CD14-positive monocyte (primary cell): ENCODE data around the gene ENAM. TPM values are rescaled to one million over a fixed set of nuclear protein-coding genes. Genes with fewer than 3 reads are reported as not detected.

ENCODE experiments used
- DNase-seq, 3 donors: peaks; one replicate each; pipeline ENCODE4 v3.0.0-alpha.2; 2011 to 2022
- H2AFZ ChIP-seq: 2 replicates; pipeline ENCODE4 v1.6.0; 2012; ENCODE audit warnings: mild to moderate bottlenecking, low read depth, low read length, inconsistent platforms; ENCODE audit not compliant: insufficient read depth, poor library complexity, severe bottlenecking
- H3K27ac ChIP-seq, 2 donors: 1 replicate in 1 of 2; 2 replicates in 1 of 2; pipeline ENCODE4 v1.5.1; 2012 to 2013; ENCODE audit warnings: low read length in 2 of 2, control low read depth in 1 of 2, inconsistent platforms in 1 of 2, low read depth in 1 of 2, mild to moderate bottlenecking in 1 of 2
- H3K27me3 ChIP-seq, 2 donors: one replicate each; pipeline versions ENCODE4 v1.6.0 to v1.6.1; 2011 to 2013; ENCODE audit warnings: low read length in 2 of 2; ENCODE audit not compliant: control insufficient read depth in 2 of 2, insufficient read depth in 2 of 2
- H3K36me3 ChIP-seq, 2 donors: replicated peaks in 1 of 2; 1 replicate in 1 of 2; 2 replicates in 1 of 2; pipeline versions ENCODE4 v1.5.1 to v1.6.1; 2012 to 2013; ENCODE audit warnings: low read length in 2 of 2, control low read depth in 1 of 2, inconsistent platforms in 1 of 2, mild to moderate bottlenecking in 1 of 2; ENCODE audit not compliant: insufficient read depth in 2 of 2, control insufficient read depth in 1 of 2
- H3K4me1 ChIP-seq, 2 donors: 1 replicate in 1 of 2; 2 replicates in 1 of 2; pipeline versions ENCODE4 v1.5.1 to v1.6.1; 2012 to 2013; ENCODE audit warnings: low read length in 2 of 2, control low read depth in 1 of 2, inconsistent platforms in 1 of 2, mild to moderate bottlenecking in 1 of 2, moderate library complexity in 1 of 2; ENCODE audit not compliant: insufficient read depth in 2 of 2, control insufficient read depth in 1 of 2
- H3K4me2 ChIP-seq: replicated peaks from 2 replicates; pipeline ENCODE3; 2012; ENCODE audit warnings: low read length, moderate library complexity, mild to moderate bottlenecking; ENCODE audit not compliant: poor library complexity, severe bottlenecking; ENCODE audit errors: extremely low read depth
- H3K4me3 ChIP-seq, 3 experiments: fragments of 200-600 bp in 1 of 3; sonication (generic) in 1 of 3; replicated peaks in 1 of 3; 1 replicate in 2 of 3; 2 replicates in 1 of 3; pipeline ENCODE4 v1.5.1; 2011 to 2013; ENCODE audit warnings: low read length in 3 of 3, mild to moderate bottlenecking in 3 of 3, control low read depth in 2 of 3, low read depth in 2 of 3, inconsistent platforms in 1 of 3, moderate library complexity in 1 of 3
- H3K79me2 ChIP-seq: 2 replicates; pipeline ENCODE4 v1.6.0; 2012; ENCODE audit warnings: mild to moderate bottlenecking, control low read depth, inconsistent platforms, low read length, moderate library complexity; ENCODE audit not compliant: insufficient read depth
- H3K9ac ChIP-seq: 2 replicates; pipeline ENCODE4 v1.6.0; 2017; ENCODE audit warnings: low read length, mild to moderate bottlenecking; ENCODE audit not compliant: insufficient read depth, poor library complexity, severe bottlenecking
- H3K9me3 ChIP-seq, 2 donors: replicated peaks in 1 of 2; 1 replicate in 1 of 2; 2 replicates in 1 of 2; pipeline versions ENCODE4 v1.5.1 to v1.6.1; 2012 to 2013; ENCODE audit warnings: low read length in 2 of 2, control low read depth in 1 of 2; ENCODE audit not compliant: control insufficient read depth in 1 of 2, insufficient read depth in 1 of 2
- H4K20me1 ChIP-seq: 2 replicates; pipeline ENCODE4 v1.6.0; 2012; ENCODE audit warnings: mild to moderate bottlenecking, low read length, control low read depth, moderate library complexity; ENCODE audit not compliant: insufficient read depth
- H3K27ac Mint-ChIP-seq, 7 donors: one replicate each; pipeline ENCODE4 v1.8.0; 2020; ENCODE audit warnings: mild to moderate bottlenecking in 7 of 7, mixed read lengths in 7 of 7, moderate library complexity in 6 of 7, inconsistent platforms in 2 of 7
- H3K27me3 Mint-ChIP-seq, 3 donors: one replicate each; pipeline ENCODE4 v1.8.0; 2021 to 2022; ENCODE audit warnings: low read depth in 3 of 3, mild to moderate bottlenecking in 3 of 3, mixed read lengths in 3 of 3, moderate library complexity in 3 of 3, inconsistent platforms in 1 of 3
- H3K36me3 Mint-ChIP-seq, 2 donors: one replicate each; pipeline ENCODE4 v1.8.0; 2020; ENCODE audit warnings: mixed read lengths in 2 of 2, inconsistent platforms in 1 of 2, mild to moderate bottlenecking in 1 of 2
- H3K4me1 Mint-ChIP-seq: one replicate; pipeline ENCODE4 v1.8.0; 2020; ENCODE audit warnings: mild to moderate bottlenecking, mixed read lengths
- H3K4me3 Mint-ChIP-seq, 2 donors: one replicate each; pipeline ENCODE4 v1.8.0; 2020; ENCODE audit warnings: mild to moderate bottlenecking in 2 of 2, mixed read lengths in 2 of 2, moderate library complexity in 1 of 2
- H3K9me3 Mint-ChIP-seq, 7 donors: one replicate each; pipeline ENCODE4 v1.8.0; 2020 to 2022; ENCODE audit warnings: mixed read lengths in 7 of 7, mild to moderate bottlenecking in 6 of 7, moderate library complexity in 6 of 7, inconsistent platforms in 2 of 7
- WGBS: methylation state at CpG from one replicate; pipeline ENCODE4 v1.1.5; 2013; ENCODE audit warnings: missing lambda C conversion rate; ENCODE audit not compliant: insufficient coverage; 5-methylcytosine and 5-hydroxymethylcytosine counted together
- intact Hi-C, 2 donors: fragments of 100-400 bp; cut with micrococcal nuclease; formaldehyde crosslinking; loops; one replicate each; pipeline versions ENCODE4 v1.15.0 to v1.15.1; 2023
- polyA minus RNA-seq: library from RNA; depleted of rRNA, polyadenylated mRNA; stranded (reverse); fragments of >200 nt; gene quantifications from 2 replicates; pipeline ENCODE4 v1.2.3, GENCODE V29; 2012
- polyA plus RNA-seq, 3 donors: library from polyadenylated mRNA; depleted of rRNA in 1 of 3; unstranded in 2 of 3; stranded (reverse) in 1 of 3; fragments of 300-500 nt in 2 of 3; fragments of >200 nt in 1 of 3; fragmentation: Illumina TruSeq in 2 of 3; gene quantifications; 1 replicate in 2 of 3; 2 replicates in 1 of 3; pipeline ENCODE4 v1.2.3, GENCODE V29; 2012 to 2021
- total RNA-seq, 12 experiments: library from RNA in 1 of 12; stranded (reverse) in 1 of 12; fragments of 120-200 nt in 1 of 12; gene quantifications; one replicate each; pipeline ENCODE4 v1.2.4 and lab custom pipeline; 2013 to 2026; ENCODE audit warnings: mixed read lengths in 6 of 12, inconsistent platforms in 1 of 12
- TF ChIP-seq, protein P1 (sequence below): fragments of 200-600 bp; IDR thresholded peaks from one replicate; pipeline ENCODE4 v1.8.0; 2022; ENCODE audit warnings: antibody characterized with exemption, mild to moderate bottlenecking

Gene ENAM, protein sequence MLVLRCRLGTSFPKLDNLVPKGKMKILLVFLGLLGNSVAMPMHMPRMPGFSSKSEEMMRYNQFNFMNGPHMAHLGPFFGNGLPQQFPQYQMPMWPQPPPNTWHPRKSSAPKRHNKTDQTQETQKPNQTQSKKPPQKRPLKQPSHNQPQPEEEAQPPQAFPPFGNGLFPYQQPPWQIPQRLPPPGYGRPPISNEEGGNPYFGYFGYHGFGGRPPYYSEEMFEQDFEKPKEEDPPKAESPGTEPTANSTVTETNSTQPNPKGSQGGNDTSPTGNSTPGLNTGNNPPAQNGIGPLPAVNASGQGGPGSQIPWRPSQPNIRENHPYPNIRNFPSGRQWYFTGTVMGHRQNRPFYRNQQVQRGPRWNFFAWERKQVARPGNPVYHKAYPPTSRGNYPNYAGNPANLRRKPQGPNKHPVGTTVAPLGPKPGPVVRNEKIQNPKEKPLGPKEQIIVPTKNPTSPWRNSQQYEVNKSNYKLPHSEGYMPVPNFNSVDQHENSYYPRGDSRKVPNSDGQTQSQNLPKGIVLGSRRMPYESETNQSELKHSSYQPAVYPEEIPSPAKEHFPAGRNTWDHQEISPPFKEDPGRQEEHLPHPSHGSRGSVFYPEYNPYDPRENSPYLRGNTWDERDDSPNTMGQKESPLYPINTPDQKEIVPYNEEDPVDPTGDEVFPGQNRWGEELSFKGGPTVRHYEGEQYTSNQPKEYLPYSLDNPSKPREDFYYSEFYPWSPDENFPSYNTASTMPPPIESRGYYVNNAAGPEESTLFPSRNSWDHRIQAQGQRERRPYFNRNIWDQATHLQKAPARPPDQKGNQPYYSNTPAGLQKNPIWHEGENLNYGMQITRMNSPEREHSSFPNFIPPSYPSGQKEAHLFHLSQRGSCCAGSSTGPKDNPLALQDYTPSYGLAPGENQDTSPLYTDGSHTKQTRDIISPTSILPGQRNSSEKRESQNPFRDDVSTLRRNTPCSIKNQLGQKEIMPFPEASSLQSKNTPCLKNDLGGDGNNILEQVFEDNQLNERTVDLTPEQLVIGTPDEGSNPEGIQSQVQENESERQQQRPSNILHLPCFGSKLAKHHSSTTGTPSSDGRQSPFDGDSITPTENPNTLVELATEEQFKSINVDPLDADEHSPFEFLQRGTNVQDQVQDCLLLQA
- not detected for total RNA-seq (2013)
- not detected for polyA plus RNA-seq
- not detected in 2 replicates for polyA minus RNA-seq
- total RNA-seq (lab: John Stamatoyannopoulos, UW): 0 to 2.7 (median 0) reads per million in 11 experiments

DNA sequence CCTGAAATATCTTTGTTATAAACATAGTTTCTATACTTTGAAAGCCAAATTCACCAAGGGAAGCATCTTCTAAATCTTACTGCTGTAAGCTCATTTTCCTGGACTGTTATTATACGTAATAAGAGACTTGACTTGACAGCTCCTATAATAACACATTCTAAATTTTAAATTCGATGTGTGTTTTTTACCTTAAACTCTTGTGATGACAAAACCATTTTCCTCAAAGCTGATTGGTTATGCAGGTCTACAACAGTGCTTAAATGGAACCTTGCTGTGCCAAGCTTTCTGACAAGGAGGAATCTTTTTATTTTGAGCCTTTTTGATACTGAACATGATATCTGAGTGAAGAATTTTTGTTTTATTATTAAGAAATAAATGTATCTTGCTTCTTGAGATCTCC is at the start of gene ENAM:
ENAM (plus strand) TSS at position 301 of the 400 bp plus-strand sequence. CDS start 757 bp downstream, outside the sequence.
- Histone ChIP-seq H3K4me2 (no peak within 1 kb of the TSS), H2AFZ (no peak within 1 kb of the TSS), H3K27me3 (no peaks in the 10 kb centered on the region), H4K20me1 (no peaks in the 10 kb centered on the region), H3K36me3 (no peaks in the 10 kb centered on the region), H3K79me2 (no peaks in the 10 kb centered on the region), H3K9ac (no peak within 1 kb of the TSS), H3K4me1 (no peaks in the 10 kb centered on the region), H3K9me3 (no peaks in the 10 kb centered on the region), H3K4me3 (no peak within 1 kb of the TSS), H3K27ac (no peak within 1 kb of the TSS)
- Mint-ChIP-seq H3K36me3 (no peaks in the 10 kb centered on the region), H3K27me3 (peaks cover 0 to 3% (median 0%) of the 10 kb centered on the region in 3 donors), H3K27ac (no peak within 1 kb of the TSS), H3K4me3 (no peak within 1 kb of the TSS), H3K9me3 (no peaks in the 10 kb centered on the region), H3K4me1 (no peaks in the 10 kb centered on the region)
- intact Hi-C loops: no loop called here
- TF ChIP-seq, protein P1, sequence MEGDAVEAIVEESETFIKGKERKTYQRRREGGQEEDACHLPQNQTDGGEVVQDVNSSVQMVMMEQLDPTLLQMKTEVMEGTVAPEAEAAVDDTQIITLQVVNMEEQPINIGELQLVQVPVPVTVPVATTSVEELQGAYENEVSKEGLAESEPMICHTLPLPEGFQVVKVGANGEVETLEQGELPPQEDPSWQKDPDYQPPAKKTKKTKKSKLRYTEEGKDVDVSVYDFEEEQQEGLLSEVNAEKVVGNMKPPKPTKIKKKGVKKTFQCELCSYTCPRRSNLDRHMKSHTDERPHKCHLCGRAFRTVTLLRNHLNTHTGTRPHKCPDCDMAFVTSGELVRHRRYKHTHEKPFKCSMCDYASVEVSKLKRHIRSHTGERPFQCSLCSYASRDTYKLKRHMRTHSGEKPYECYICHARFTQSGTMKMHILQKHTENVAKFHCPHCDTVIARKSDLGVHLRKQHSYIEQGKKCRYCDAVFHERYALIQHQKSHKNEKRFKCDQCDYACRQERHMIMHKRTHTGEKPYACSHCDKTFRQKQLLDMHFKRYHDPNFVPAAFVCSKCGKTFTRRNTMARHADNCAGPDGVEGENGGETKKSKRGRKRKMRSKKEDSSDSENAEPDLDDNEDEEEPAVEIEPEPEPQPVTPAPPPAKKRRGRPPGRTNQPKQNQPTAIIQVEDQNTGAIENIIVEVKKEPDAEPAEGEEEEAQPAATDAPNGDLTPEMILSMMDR: no peak
- 100% methylated on average over 2 of the region's 2 CpGs for WGBS
- no peak for DNase-seq

DNA sequence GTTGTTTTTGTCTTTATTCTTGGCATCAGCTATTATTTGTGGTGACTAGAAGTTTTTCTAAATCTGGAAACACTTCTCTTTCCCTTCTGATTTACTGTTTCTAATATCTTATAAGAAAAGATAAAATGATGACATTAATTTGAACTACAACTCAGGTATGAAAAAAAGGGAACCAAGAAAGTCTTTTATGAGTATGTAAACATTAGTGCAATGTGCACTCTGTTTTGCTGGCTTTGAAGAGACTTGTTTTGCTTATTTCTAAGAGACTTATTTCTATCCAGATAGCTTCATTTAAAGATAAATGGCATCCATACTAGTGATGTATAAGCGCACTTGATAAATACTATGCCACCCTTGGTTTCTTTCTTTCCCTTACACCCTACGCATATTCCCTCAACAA is 46.6 kb upstream of the ENAM start:
- H3K27me3 Mint-ChIP-seq: no peaks in the 10 kb centered on the region
- H3K27ac Mint-ChIP-seq: no peak overlapping the region
- peaks cover 0 to 4% (median 2%) of the 10 kb centered on the region in 7 donors for H3K9me3 Mint-ChIP-seq
- no peaks in the 10 kb centered on the region for H4K20me1 ChIP-seq
- H3K27me3 ChIP-seq: no peaks in the 10 kb centered on the region
- no peak overlapping the region for H3K4me3 ChIP-seq
- TF ChIP-seq, protein P1: no peak
- no peaks in the 10 kb centered on the region for H3K4me1 Mint-ChIP-seq
- no peak for DNase-seq
- no peak overlapping the region for H3K4me3 Mint-ChIP-seq
- intact Hi-C loops: no loop called here
- no peaks in the 10 kb centered on the region for H3K36me3 Mint-ChIP-seq
- no peaks in the 10 kb centered on the region for H3K4me1 ChIP-seq
- H2AFZ ChIP-seq: no peak overlapping the region
- H3K27ac ChIP-seq: no peak overlapping the region
- H3K9ac ChIP-seq: no peak overlapping the region
- no peak overlapping the region for H3K4me2 ChIP-seq
- no peaks in the 10 kb centered on the region for H3K79me2 ChIP-seq
- WGBS: 100% methylated on average over 2 of the region's 2 CpGs
- no peaks in the 10 kb centered on the region for H3K36me3 ChIP-seq
- H3K9me3 ChIP-seq: no peaks in the 10 kb centered on the region
